Tibial artery (tissue), 4 donors: Measurements from ENCODE around the gene MRPS27.

Experiments
- DNase-seq, 2 donors: peaks; one replicate each; pipeline ENCODE4 v3.0.0-alpha.2; 2019
- H3K27ac ChIP-seq, 2 donors: fragments of 200-600 bp; sonication (generic) in 1 of 2; 1 replicate in 1 of 2; 2 replicates in 1 of 2; pipeline ENCODE4 v1.5.1; 2018 to 2019; ENCODE audit warnings: mild to moderate bottlenecking in 1 of 2
- H3K27me3 ChIP-seq, 2 donors: fragments of 200-600 bp; sonication (generic) in 1 of 2; one replicate each; pipeline versions ENCODE4 v1.5.1 to v1.6.0; 2016 to 2019
- H3K36me3 ChIP-seq, 3 donors: fragments of 200-600 bp; sonication (generic) in 2 of 3; one replicate each; pipeline ENCODE4 v1.5.1; 2016 to 2019; ENCODE audit warnings: mild to moderate bottlenecking in 2 of 3
- H3K4me1 ChIP-seq, 4 donors: fragments of 200-600 bp; sonication (generic) in 2 of 4; 1 replicate in 3 of 4; 2 replicates in 1 of 4; pipeline ENCODE4 v1.5.1; 2016 to 2019
- H3K4me3 ChIP-seq, 2 donors: fragments of 200-600 bp; sonication (generic) in 1 of 2; 1 replicate in 1 of 2; 2 replicates in 1 of 2; pipeline ENCODE4 v1.5.1; 2018 to 2019; ENCODE audit warnings: mild to moderate bottlenecking in 2 of 2
- H3K9me3 ChIP-seq, 3 donors: fragments of 200-600 bp; sonication (generic) in 1 of 3; one replicate each; pipeline ENCODE4 v1.5.1; 2016 to 2019
- CTCF ChIP-seq, 2 experiments: fragments of 200-600 bp in 1 of 2; fragments of 450-650 bp in 1 of 2; IDR thresholded peaks; one replicate each; pipeline ENCODE4 v1.5.1; 2017 to 2019; ENCODE audit warnings: antibody characterized with exemption in 2 of 2, mild to moderate bottlenecking in 1 of 2, moderate library complexity in 1 of 2
- intact Hi-C: fragments of 100-400 bp; cut with DNase I; formaldehyde crosslinking; loops from one replicate; pipeline ENCODE4 v1.15.0; 2023; ENCODE audit warnings: low total_unique reads

MRPS27 gene

GRCh38 chr5:72241346-72242003 is 78.6 kb downstream of the MRPS27 start:
- Histone ChIP-seq H3K9me3 (no peaks in the 10 kb centered on the region), H3K36me3 (peaks cover 0 to 8% (median 0%) of the 10 kb centered on the region in 3 donors), H3K27ac (peak overlapping the region in 1 of 2 donors; percentile 76), H3K4me1 (peaks cover 0 to 41% (median 20%) of the 10 kb centered on the region in 4 donors), H3K4me3 (no peak overlapping the region), H3K27me3 (no peaks in the 10 kb centered on the region)
- DNase-seq = no peak
- TF ChIP-seq CTCF (IDR thresholded peaks at IDR 0.05) = no peak
- intact Hi-C loops = no loop called here

GRCh38 chr5:72238712-72239445 is 81.2 kb downstream of the MRPS27 start:
- no peak overlapping the region for H3K4me3 ChIP-seq
- H3K27me3 ChIP-seq = no peaks in the 10 kb centered on the region
- intact Hi-C loops = no loop called here
- no peaks in the 10 kb centered on the region for H3K9me3 ChIP-seq
- H3K4me1 ChIP-seq = peaks cover 0 to 35% (median 10%) of the 10 kb centered on the region in 4 donors
- no peak for DNase-seq
- no peak for TF ChIP-seq CTCF (IDR thresholded peaks at IDR 0.05)
- peaks cover 0 to 8% (median 0%) of the 10 kb centered on the region in 3 donors for H3K36me3 ChIP-seq
- H3K27ac ChIP-seq = no peak overlapping the region

GRCh38 chr5:72237879-72238278 is 82.2 kb downstream of the MRPS27 start:
- Histone ChIP-seq H3K36me3 (peaks cover 0 to 8% (median 0%) of the 10 kb centered on the region in 3 donors), H3K27me3 (no peaks in the 10 kb centered on the region), H3K4me3 (no peak overlapping the region), H3K9me3 (no peaks in the 10 kb centered on the region), H3K27ac (no peak overlapping the region), H3K4me1 (peaks cover 0 to 30% (median 9%) of the 10 kb centered on the region in 4 donors)
- intact Hi-C loops = no loop called here
- TF ChIP-seq CTCF (IDR thresholded peaks at IDR 0.05) = no peak
- no peak for DNase-seq

GRCh38 chr5:72237415-72237814 is 82.6 kb downstream of the MRPS27 start:
- no peak overlapping the region for H3K4me3 ChIP-seq
- H3K9me3 ChIP-seq = no peaks in the 10 kb centered on the region
- H3K27me3 ChIP-seq = no peaks in the 10 kb centered on the region
- DNase-seq = no peak
- peaks cover 0 to 25% (median 9%) of the 10 kb centered on the region in 4 donors for H3K4me1 ChIP-seq
- intact Hi-C loops = no loop called here
- TF ChIP-seq CTCF (IDR thresholded peaks at IDR 0.05) = no peak
- H3K36me3 ChIP-seq = peaks cover 0 to 8% (median under 1%) of the 10 kb centered on the region in 3 donors
- no peak overlapping the region for H3K27ac ChIP-seq

- TF ChIP-seq CTCF (IDR thresholded peaks at IDR 0.05) = no peak
- H3K9me3 ChIP-seq = no peaks in the 10 kb centered on the region
- H3K27me3 ChIP-seq = no peaks in the 10 kb centered on the region
- no peak overlapping the region for H3K27ac ChIP-seq
- no peak for DNase-seq
- peaks cover 0 to 25% (median 9%) of the 10 kb centered on the region in 4 donors for H3K4me1 ChIP-seq
- intact Hi-C loops = no loop called here
- H3K4me3 ChIP-seq = no peak overlapping the region
- H3K36me3 ChIP-seq = peaks cover 0 to 15% (median 8%) of the 10 kb centered on the region in 3 donors
Observed at GRCh38 chr5:72235725-72236124, 84.3 kb downstream of the MRPS27 start.
